Eye (tissue), 1 donor: Measurements from ENCODE around the gene INCA1.
A peak's percentile ranks its signal among the peaks of the same experiment; 100 is the strongest.
"Not testable (repeated sequence)": the region's sequence is repeated elsewhere in the genome, so short reads cannot be mapped to it uniquely, and the experiment has no call there.

Experiments
- DNase-seq: peaks from one replicate; pipeline ENCODE4 v3.0.0-alpha.2; 2015

The INCA1 gene

GRCh38 chr17:4997302-4998026 lies at the start of gene INCA1, which contains the start of gene KIF1C:
Gene INCA1, minus strand, starts transcription at chr17:4997522. Its CDS starts 3,085 bp downstream, at chr17:4994437.
Gene KIF1C, plus strand, starts transcription at chr17:4997950. Its CDS starts 2,297 bp downstream, at chr17:5000247.
- peak; percentile 97 for DNase-seq

GRCh38 chr17:5045496-5045895 lies 48.2 kb upstream of the INCA1 start:
- DNase-seq = no peak

GRCh38 chr17:5044630-5045029 lies 47.3 kb upstream of the INCA1 start:
- no peak for DNase-seq

GRCh38 chr17:5043524-5043923 lies 46.2 kb upstream of the INCA1 start:
- DNase-seq = no peak

- DNase-seq = no peak
These were observed 45.1 kb upstream of the INCA1 start for GRCh38 chr17:5042157-5043022.

GRCh38 chr17:5035315-5035714 lies 38.0 kb upstream of the INCA1 start, which contains the start of gene SLC52A1:
Gene SLC52A1, minus strand, starts transcription at chr17:5035426. Its CDS starts 820 bp downstream, at chr17:5034606.
- no peak for DNase-seq

GRCh38 chr17:5034651-5035050 lies 37.3 kb upstream of the INCA1 start:
- no peak for DNase-seq

- no peak for DNase-seq
These were observed 36.7 kb upstream of the INCA1 start for GRCh38 chr17:5034063-5034462.

- DNase-seq = no peak
These were observed 36.2 kb upstream of the INCA1 start for GRCh38 chr17:5033352-5034015.

- DNase-seq = no peak
These were observed 35.5 kb upstream of the INCA1 start for GRCh38 chr17:5032865-5033264.

GRCh38 chr17:5031365-5032082 lies 34.2 kb upstream of the INCA1 start:
- peak; percentile 95 for DNase-seq

- DNase-seq = not testable (repeated sequence)
These were observed 32.8 kb upstream of the INCA1 start for GRCh38 chr17:5030168-5030567.

GRCh38 chr17:5027916-5028315 lies 30.6 kb upstream of the INCA1 start:
- DNase-seq = no peak

GRCh38 chr17:5027299-5027698 lies 30.0 kb upstream of the INCA1 start:
- no peak for DNase-seq

- DNase-seq = no peak
These were observed 27.3 kb upstream of the INCA1 start for GRCh38 chr17:5024604-5025003.

GRCh38 chr17:5023588-5024147 lies 26.3 kb upstream of the INCA1 start:
- no peak for DNase-seq

- no peak for DNase-seq
These were observed 24.9 kb upstream of the INCA1 start for GRCh38 chr17:5022171-5022711.

- no peak for DNase-seq
These were observed 23.2 kb upstream of the INCA1 start for GRCh38 chr17:5020502-5021023.

- DNase-seq = no peak
These were observed 22.2 kb upstream of the INCA1 start for GRCh38 chr17:5019475-5019956.

GRCh38 chr17:5014357-5014756 lies 17.0 kb upstream of the INCA1 start:
- no peak for DNase-seq

- DNase-seq = no peak
These were observed 14.6 kb upstream of the INCA1 start for GRCh38 chr17:5011928-5012327.
